ENCODE data around the gene BTBD17. TPM values are rescaled to one million over a fixed set of nuclear protein-coding genes. Genes with fewer than 3 reads are reported as not detected.

BTBD17 gene
- total RNA-seq, 4 donors from 2014 or later = not detected

DNA sequence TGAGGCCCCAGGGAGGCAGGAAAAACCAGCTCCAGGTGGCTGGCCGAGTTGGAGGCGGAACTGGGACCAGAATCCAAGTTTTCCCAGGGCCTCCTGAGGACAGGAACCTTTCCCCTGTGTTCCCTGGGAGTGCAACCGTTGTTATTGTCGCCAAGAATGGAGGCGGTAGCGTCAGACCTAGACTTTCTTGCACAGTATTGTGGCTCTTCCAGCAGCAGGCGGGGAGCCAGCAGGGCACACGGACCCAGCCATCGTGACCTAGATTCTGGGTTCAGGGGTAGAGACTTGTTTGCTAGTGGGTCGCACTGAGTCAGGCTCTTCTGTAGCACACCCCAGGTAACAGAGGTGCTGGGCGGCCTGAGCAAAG lies 36.3 kb downstream of the BTBD17 start:
- H3K27ac ChIP-seq = peak overlapping the region in 3 of 4 donors; percentile 25 to 86 (median 84)

DNA sequence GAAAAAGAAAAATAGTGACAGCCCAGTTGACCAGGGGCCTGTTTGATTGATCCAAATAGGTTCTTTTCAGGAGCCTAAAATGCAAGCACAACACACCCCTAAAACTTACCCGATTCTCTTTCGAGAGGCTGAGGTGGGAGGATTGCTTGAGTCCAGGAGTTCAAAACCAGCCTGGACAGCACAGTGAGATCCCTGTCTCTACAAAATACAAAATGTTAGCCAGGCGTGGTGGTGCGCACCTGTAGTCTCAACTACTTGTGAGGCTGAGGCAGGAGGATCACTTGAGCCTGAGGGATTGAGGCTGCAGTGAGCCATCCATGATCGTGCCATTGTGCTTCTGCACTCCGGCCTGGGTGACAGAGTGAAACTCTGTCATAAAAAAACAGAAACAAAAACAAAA lies 37.1 kb downstream of the BTBD17 start:
- Histone ChIP-seq H3K36me3 (no peaks in the 10 kb centered on the region), H3K4me3 (no peak overlapping the region), H3K4me1 (peaks cover 0 to 31% (median 11%) of the 10 kb centered on the region in 4 donors), H3K9me3 (no peaks in the 10 kb centered on the region), H3K27ac (peak overlapping the region in 2 of 4 donors; percentile 59 to 86), H3K27me3 (peaks cover 0 to 23% of the 10 kb centered on the region in 2 donors)
- TF ChIP-seq, protein P1, sequence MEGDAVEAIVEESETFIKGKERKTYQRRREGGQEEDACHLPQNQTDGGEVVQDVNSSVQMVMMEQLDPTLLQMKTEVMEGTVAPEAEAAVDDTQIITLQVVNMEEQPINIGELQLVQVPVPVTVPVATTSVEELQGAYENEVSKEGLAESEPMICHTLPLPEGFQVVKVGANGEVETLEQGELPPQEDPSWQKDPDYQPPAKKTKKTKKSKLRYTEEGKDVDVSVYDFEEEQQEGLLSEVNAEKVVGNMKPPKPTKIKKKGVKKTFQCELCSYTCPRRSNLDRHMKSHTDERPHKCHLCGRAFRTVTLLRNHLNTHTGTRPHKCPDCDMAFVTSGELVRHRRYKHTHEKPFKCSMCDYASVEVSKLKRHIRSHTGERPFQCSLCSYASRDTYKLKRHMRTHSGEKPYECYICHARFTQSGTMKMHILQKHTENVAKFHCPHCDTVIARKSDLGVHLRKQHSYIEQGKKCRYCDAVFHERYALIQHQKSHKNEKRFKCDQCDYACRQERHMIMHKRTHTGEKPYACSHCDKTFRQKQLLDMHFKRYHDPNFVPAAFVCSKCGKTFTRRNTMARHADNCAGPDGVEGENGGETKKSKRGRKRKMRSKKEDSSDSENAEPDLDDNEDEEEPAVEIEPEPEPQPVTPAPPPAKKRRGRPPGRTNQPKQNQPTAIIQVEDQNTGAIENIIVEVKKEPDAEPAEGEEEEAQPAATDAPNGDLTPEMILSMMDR (IDR thresholded peaks at IDR 0.05) = no peak
- TF ChIP-seq EP300 (IDR thresholded peaks at IDR 0.05) (no peak), POLR2A (IDR thresholded peaks at IDR 0.05) (no peak)
- no peak for DNase-seq (ENCODE audit: low spot score in 2 of 2)
- 83 to 88% methylated on average over 6 of the region's 6 CpGs for WGBS, 2 donors

More for the DNA sequence above, 36.3 kb downstream of the BTBD17 start:
- Histone ChIP-seq H3K9me3 (no peaks in the 10 kb centered on the region), H3K4me1 (peaks cover 0 to 33% (median 11%) of the 10 kb centered on the region in 4 donors), H3K27me3 (peaks cover 0 to 23% of the 10 kb centered on the region in 2 donors), H3K36me3 (no peaks in the 10 kb centered on the region), H3K4me3 (peak overlapping the region in 3 of 4 donors; percentile 13 to 54 (median 36))
- DNase-seq (ENCODE audit: low spot score in 2 of 2) = no peak
- WGBS, 2 donors = 33 to 41% methylated on average over 2 to 11 of the region's 11 CpGs
- TF ChIP-seq, protein P1 (IDR thresholded peaks at IDR 0.05) = no peak
- TF ChIP-seq POLR2A (IDR thresholded peaks at IDR 0.05) (peak in 1 of 2 donors; percentile 21), EP300 (IDR thresholded peaks at IDR 0.05) (peak in 1 of 2 donors; percentile 34)

DNA sequence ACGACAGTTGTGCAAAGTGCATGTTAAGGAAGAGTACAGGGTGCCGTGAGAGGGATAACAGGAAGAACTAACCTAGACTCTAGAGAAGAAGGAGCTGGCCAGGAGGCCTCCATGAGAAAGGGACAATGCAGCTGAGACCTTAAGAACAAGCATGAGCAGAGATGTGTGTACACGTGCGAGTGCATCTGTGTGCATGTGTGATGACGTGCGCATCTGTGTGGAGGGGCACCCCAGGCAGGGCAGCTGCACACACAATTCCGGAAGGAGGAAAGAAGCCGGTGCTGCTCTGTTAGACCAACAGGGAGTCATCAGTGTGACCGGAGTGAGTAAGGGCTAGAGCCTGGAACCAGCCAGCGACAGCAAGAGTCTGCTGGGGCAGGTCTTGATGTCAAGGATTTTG lies 43.3 kb downstream of the BTBD17 start:
- no peaks in the 10 kb centered on the region for H3K4me1 ChIP-seq
- no peak for DNase-seq (ENCODE audit: low spot score in 2 of 2)
- no peaks in the 10 kb centered on the region for H3K36me3 ChIP-seq
- 77 to 82% methylated on average over 10 of the region's 10 CpGs for WGBS, 2 donors
- TF ChIP-seq POLR2A (IDR thresholded peaks at IDR 0.05) = no peak
- TF ChIP-seq, protein P1 (IDR thresholded peaks at IDR 0.05) = no peak
- TF ChIP-seq EP300 (IDR thresholded peaks at IDR 0.05) = no peak
- no peaks in the 10 kb centered on the region for H3K27me3 ChIP-seq
- no peaks in the 10 kb centered on the region for H3K9me3 ChIP-seq
- no peak overlapping the region for H3K4me3 ChIP-seq
- no peak overlapping the region for H3K27ac ChIP-seq

DNA sequence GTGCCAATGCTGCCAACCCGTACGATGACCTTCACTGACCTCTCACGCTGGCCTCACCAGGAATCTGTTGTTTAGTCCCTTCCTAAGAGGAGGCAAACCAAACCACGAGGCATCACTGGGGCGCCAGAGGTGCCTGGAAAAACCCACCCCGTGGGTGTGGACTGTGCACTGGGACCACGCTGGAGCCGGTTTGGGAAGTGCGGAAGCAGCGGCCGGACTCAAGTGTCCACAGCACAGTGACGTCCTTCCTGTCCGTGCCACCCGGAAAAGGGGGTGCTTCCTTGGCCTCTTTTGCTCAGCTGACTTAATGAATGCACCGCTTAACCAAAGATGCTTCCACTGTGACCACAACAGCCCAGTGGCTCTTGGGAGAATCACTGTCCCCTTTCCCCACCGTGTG lies 44.6 kb downstream of the BTBD17 start:
- peak overlapping the region in 1 of 4 donors; percentile 1 for H3K27ac ChIP-seq
- no peak for DNase-seq (ENCODE audit: low spot score in 2 of 2)
- H3K27me3 ChIP-seq = peaks cover 0 to 3% of the 10 kb centered on the region in 2 donors
- no peak overlapping the region for H3K4me3 ChIP-seq
- WGBS, 2 donors = 65 to 70% methylated on average over 7 to 16 of the region's 16 CpGs
- TF ChIP-seq, protein P1 (IDR thresholded peaks at IDR 0.05) = no peak
- TF ChIP-seq POLR2A (IDR thresholded peaks at IDR 0.05) (no peak), EP300 (IDR thresholded peaks at IDR 0.05) (no peak)
- no peaks in the 10 kb centered on the region for H3K4me1 ChIP-seq
- no peaks in the 10 kb centered on the region for H3K36me3 ChIP-seq
- H3K9me3 ChIP-seq = peaks cover 0 to 8% (median 0%) of the 10 kb centered on the region in 4 donors

DNA sequence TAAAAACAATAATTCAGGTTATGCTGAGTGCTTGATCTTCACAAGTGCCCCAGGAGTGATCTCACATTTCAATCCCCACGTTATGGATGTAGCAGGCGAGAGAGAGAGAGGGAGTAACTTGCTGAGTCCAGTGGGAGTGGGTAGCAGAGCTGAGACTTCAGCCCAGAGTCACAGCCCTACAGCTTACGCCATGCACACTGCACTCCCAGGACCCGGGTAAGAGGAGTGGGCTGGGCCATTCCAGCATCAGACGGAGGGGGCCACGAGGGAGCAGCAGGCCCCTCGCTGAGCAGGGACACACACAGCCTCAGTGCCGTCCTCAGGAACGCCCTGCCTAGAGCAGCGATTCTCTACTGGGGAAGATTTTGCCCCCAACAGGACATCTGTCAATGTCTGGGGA lies 45.4 kb downstream of the BTBD17 start:
- TF ChIP-seq, protein P1 (IDR thresholded peaks at IDR 0.05) = no peak
- no peak for TF ChIP-seq POLR2A (IDR thresholded peaks at IDR 0.05)
- no peak for TF ChIP-seq EP300 (IDR thresholded peaks at IDR 0.05)
- peaks cover 0 to 8% (median 0%) of the 10 kb centered on the region in 4 donors for H3K9me3 ChIP-seq
- 44 to 52% methylated on average over 2 to 10 of the region's 10 CpGs for WGBS, 2 donors

More for the DNA sequence above, 45.4 kb downstream of the BTBD17 start:
- H3K27ac ChIP-seq = peak overlapping the region in 1 of 4 donors; percentile 21
- DNase-seq (ENCODE audit: low spot score in 2 of 2) = no peak
- peaks cover 0 to 3% of the 10 kb centered on the region in 2 donors for H3K27me3 ChIP-seq
- no peaks in the 10 kb centered on the region for H3K36me3 ChIP-seq
- no peaks in the 10 kb centered on the region for H3K4me1 ChIP-seq
- no peak overlapping the region for H3K4me3 ChIP-seq
